AG09309 (cell line): ENCODE measurements around the gene TLK1.

Experiments
- DNase-seq: peaks from one replicate; pipeline ENCODE4 v3.0.0-alpha.2; 2010; ENCODE audit warnings: low read depth
- H3K4me3 ChIP-seq: 2 replicates; pipeline ENCODE4 v1.5.1; 2011; ENCODE audit warnings: mild to moderate bottlenecking, low read depth, low read length, moderate library complexity; ENCODE audit not compliant: control insufficient read depth
- CTCF ChIP-seq: IDR thresholded peaks from 2 replicates; pipeline ENCODE4 v1.5.1; 2011; ENCODE audit warnings: mild to moderate bottlenecking, low read depth, low read length, inconsistent platforms; ENCODE audit not compliant: insufficient read depth, control insufficient read depth; ENCODE audit errors: missing control alignments

The TLK1 gene

GRCh38 chr2:170969030-170969429 lies 191.7 kb downstream of the TLK1 start:
- DNase-seq, result no peak
- TF ChIP-seq CTCF, result no peak
- H3K4me3 ChIP-seq, result no peak overlapping the region

GRCh38 chr2:170968205-170969003 lies 192.3 kb downstream of the TLK1 start:
- no peak for DNase-seq
- TF ChIP-seq CTCF, result no peak
- no peak overlapping the region for H3K4me3 ChIP-seq

- DNase-seq, result no peak
- TF ChIP-seq CTCF, result no peak
- H3K4me3 ChIP-seq, result no peak overlapping the region
These were observed 193.1 kb downstream of the TLK1 start for GRCh38 chr2:170967553-170967952.

GRCh38 chr2:170966648-170967396 lies 193.9 kb downstream of the TLK1 start:
- peak; percentile 19 for TF ChIP-seq CTCF
- H3K4me3 ChIP-seq, result no peak overlapping the region
- no peak for DNase-seq

- DNase-seq, result no peak
- no peak overlapping the region for H3K4me3 ChIP-seq
- TF ChIP-seq CTCF, result no peak
These were observed 195.1 kb downstream of the TLK1 start for GRCh38 chr2:170965446-170966225.

- no peak for DNase-seq
- TF ChIP-seq CTCF, result no peak
- no peak overlapping the region for H3K4me3 ChIP-seq
These were observed 197.3 kb downstream of the TLK1 start for GRCh38 chr2:170963386-170963785.
